ENCODE data around the gene PPP1R12B. TPM values are rescaled to one million over a fixed set of nuclear protein-coding genes. Genes with fewer than 3 reads are reported as not detected.
A peak's percentile ranks its signal among the peaks of the same experiment; 100 is the strongest.
"Not testable (repeated sequence)": the region's sequence is repeated elsewhere in the genome, so short reads cannot be mapped to it uniquely, and the experiment has no call there.

Gene PPP1R12B
- total RNA-seq, 1 experiment from 2014 or later = 7.4 TPM

- in situ Hi-C loops (cut with HindIII; ENCODE audit: low sequenced_read_pairs) = no loop called here
- no peak for DNase-seq (ENCODE audit: low spot score)
Measured at GRCh38 chr1:202564958-202565495, 216.5 kb downstream of the PPP1R12B start.

- in situ Hi-C loops (cut with HindIII; ENCODE audit: low sequenced_read_pairs) = no loop called here
- DNase-seq (ENCODE audit: low spot score) = no peak
Measured at GRCh38 chr1:202565890-202566602, 217.5 kb downstream of the PPP1R12B start.

GRCh38 chr1:202567738-202568137, 219.2 kb downstream of the PPP1R12B start:
- DNase-seq (ENCODE audit: low spot score) = no peak
- in situ Hi-C loops (cut with HindIII; ENCODE audit: low sequenced_read_pairs) = no loop called here

- no peak for DNase-seq (ENCODE audit: low spot score)
- in situ Hi-C loops (cut with HindIII; ENCODE audit: low sequenced_read_pairs) = no loop called here
Measured at GRCh38 chr1:202568410-202568809, 219.9 kb downstream of the PPP1R12B start.

GRCh38 chr1:202568826-202569225, 220.3 kb downstream of the PPP1R12B start:
- in situ Hi-C loops (cut with HindIII; ENCODE audit: low sequenced_read_pairs) = no loop called here
- no peak for DNase-seq (ENCODE audit: low spot score)

- no peak for DNase-seq (ENCODE audit: low spot score)
- in situ Hi-C loops (cut with HindIII; ENCODE audit: low sequenced_read_pairs) = no loop called here
Measured at GRCh38 chr1:202569393-202570322, 221.2 kb downstream of the PPP1R12B start.

- DNase-seq (ENCODE audit: low spot score) = peak; percentile 55
- in situ Hi-C loops (cut with HindIII; ENCODE audit: low sequenced_read_pairs) = no loop called here
Measured at GRCh38 chr1:202571719-202572339, 223.3 kb downstream of the PPP1R12B start.

GRCh38 chr1:202572867-202573266, 224.4 kb downstream of the PPP1R12B start:
- DNase-seq (ENCODE audit: low spot score) = no peak
- in situ Hi-C loops (cut with HindIII; ENCODE audit: low sequenced_read_pairs) = no loop called here

GRCh38 chr1:202575918-202576653, 227.6 kb downstream of the PPP1R12B start:
- in situ Hi-C loops (cut with HindIII; ENCODE audit: low sequenced_read_pairs) = no loop called here
- no peak for DNase-seq (ENCODE audit: low spot score)

GRCh38 chr1:202576816-202577215, 228.3 kb downstream of the PPP1R12B start:
- in situ Hi-C loops (cut with HindIII; ENCODE audit: low sequenced_read_pairs) = no loop called here
- no peak for DNase-seq (ENCODE audit: low spot score)

- in situ Hi-C loops (cut with HindIII; ENCODE audit: low sequenced_read_pairs) = no loop called here
- DNase-seq (ENCODE audit: low spot score) = no peak
Measured at GRCh38 chr1:202577381-202577780, 228.9 kb downstream of the PPP1R12B start.

- peak; percentile 43 for DNase-seq (ENCODE audit: low spot score)
- in situ Hi-C loops (cut with HindIII; ENCODE audit: low sequenced_read_pairs) = no loop called here
Measured at GRCh38 chr1:202578001-202578504, 229.6 kb downstream of the PPP1R12B start.

- DNase-seq (ENCODE audit: low spot score) = no peak
- in situ Hi-C loops (cut with HindIII; ENCODE audit: low sequenced_read_pairs) = no loop called here
Measured at GRCh38 chr1:202578565-202578964, 230.1 kb downstream of the PPP1R12B start.

- no peak for DNase-seq (ENCODE audit: low spot score)
- in situ Hi-C loops (cut with HindIII; ENCODE audit: low sequenced_read_pairs) = no loop called here
Measured at GRCh38 chr1:202579806-202580205, 231.3 kb downstream of the PPP1R12B start.

- no peak for DNase-seq (ENCODE audit: low spot score)
- in situ Hi-C loops (cut with HindIII; ENCODE audit: low sequenced_read_pairs) = no loop called here
Measured at GRCh38 chr1:202580619-202581018, 232.1 kb downstream of the PPP1R12B start.

- in situ Hi-C loops (cut with HindIII; ENCODE audit: low sequenced_read_pairs); DNase-seq (ENCODE audit: low spot score): not testable (repeated sequence)
Measured at GRCh38 chr1:202582350-202582749, 233.9 kb downstream of the PPP1R12B start.

- DNase-seq (ENCODE audit: low spot score) = no peak
- in situ Hi-C loops (cut with HindIII; ENCODE audit: low sequenced_read_pairs) = no loop called here
Measured at GRCh38 chr1:202584707-202585589, 236.4 kb downstream of the PPP1R12B start.

GRCh38 chr1:202585590-202585933, 237.1 kb downstream of the PPP1R12B start:
- DNase-seq (ENCODE audit: low spot score) = no peak
- in situ Hi-C loops (cut with HindIII; ENCODE audit: low sequenced_read_pairs) = no loop called here

All from G401 (cell line).